Epidermal melanocyte (primary cell): Measurements from ENCODE around the gene KLF5.
"Not testable (repeated sequence)": the region's sequence is repeated elsewhere in the genome, so short reads cannot be mapped to it uniquely, and the experiment has no call there.

ENCODE experiments used
- DNase-seq: peaks from one replicate; pipeline ENCODE4 v3.0.0; 2011; ENCODE audit warnings: low spot score; ENCODE audit not compliant: insufficient read length

Gene KLF5

DNA sequence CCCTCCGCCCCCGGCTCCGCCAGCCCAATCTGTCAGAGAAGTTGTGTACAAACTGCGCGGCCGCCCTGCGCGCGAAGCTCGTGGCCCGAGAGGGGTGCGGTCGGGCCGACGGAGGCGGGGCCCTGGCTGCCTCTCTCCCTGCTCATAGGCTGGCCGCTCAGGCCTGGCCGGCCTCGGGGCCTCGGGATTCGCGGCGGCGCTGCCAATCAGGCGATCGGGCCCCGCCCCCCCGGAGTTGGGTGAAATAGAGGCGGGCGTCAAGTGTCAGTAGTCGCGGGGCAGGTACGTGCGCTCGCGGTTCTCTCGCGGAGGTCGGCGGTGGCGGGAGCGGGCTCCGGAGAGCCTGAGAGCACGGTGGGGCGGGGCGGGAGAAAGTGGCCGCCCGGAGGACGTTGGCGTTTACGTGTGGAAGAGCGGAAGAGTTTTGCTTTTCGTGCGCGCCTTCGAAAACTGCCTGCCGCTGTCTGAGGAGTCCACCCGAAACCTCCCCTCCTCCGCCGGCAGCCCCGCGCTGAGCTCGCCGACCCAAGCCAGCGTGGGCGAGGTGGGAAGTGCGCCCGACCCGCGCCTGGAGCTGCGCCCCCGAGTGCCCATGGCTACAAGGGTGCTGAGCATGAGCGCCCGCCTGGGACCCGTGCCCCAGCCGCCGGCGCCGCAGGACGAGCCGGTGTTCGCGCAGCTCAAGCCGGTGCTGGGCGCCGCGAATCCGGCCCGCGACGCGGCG lies at the start of gene KLF5:
TSS of gene KLF5 (plus strand) at position 270 of the 724 bp plus-strand sequence. CDS start at position 593, 323 bp downstream.
- peak; percentile 97 for DNase-seq

GRCh38 chr13:73011751-73012150 lies 47.1 kb upstream of the KLF5 start:
- no peak for DNase-seq

DNA sequence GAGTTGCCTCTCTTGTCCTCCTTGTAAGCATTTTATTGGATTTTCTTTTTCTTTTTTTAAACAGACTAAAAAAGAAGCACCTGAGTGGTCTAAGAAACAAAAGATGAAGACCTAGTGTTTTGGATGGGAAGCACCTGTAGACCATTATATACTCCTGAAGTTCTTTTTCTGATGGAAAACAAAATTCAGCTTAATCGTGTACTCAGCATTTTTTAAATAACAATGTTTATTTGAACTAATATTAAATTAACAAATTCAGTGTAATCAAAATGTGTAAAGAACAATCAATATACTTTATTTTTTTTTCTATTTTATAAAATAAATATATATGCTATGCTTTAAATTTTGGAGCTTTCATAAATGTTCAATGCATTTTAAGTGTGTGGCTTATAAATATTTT lies 43.0 kb upstream of the KLF5 start:
- DNase-seq, result no peak

DNA sequence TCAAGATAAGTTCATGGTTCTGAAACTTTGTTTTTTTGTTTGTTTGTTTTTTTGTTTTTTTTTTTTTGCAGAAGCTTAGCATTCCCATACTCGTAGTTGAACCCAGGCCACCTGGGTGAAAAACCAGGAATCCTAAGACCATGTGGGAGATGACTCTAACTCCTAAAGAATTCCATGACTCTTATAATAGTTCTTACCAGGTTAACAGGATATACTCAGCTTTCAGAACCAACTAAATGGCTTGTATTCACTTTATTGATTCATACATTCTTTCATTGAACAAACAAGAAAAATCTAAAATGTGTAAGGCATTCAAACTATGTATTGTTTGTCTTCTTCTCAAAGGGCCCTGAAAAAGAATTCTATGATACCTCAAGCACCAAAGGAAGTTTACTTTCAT lies 40.5 kb upstream of the KLF5 start:
- no peak for DNase-seq

GRCh38 chr13:73025217-73026012 lies 33.4 kb upstream of the KLF5 start:
- no peak for DNase-seq

GRCh38 chr13:73034901-73035300 lies 23.9 kb upstream of the KLF5 start:
- no peak for DNase-seq

- no peak for DNase-seq
Observed at GRCh38 chr13:73035660-73036059, 23.1 kb upstream of the KLF5 start.

DNA sequence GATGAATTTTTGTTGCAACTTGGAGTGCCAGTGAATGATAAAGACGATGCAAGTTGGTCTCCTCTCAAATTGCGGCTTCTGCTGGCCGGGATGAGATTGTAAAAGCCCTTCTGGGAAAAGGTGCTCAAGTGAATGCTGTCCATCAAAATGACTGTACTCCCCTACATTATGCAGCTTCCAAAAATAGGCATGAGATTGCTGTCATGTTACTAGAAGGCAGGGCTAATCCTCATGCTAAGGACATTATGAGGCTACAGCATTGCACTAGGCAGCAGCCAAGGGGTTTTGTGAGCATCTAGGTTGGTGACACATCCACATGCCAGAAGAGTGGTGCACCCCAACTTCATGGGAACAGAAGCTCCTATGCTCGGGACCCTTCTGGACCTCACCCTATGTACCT lies 22.2 kb upstream of the KLF5 start:
- DNase-seq, result no peak

- no peak for DNase-seq
Observed at GRCh38 chr13:73038064-73038463, 20.7 kb upstream of the KLF5 start.

GRCh38 chr13:73039201-73040108 lies 19.4 kb upstream of the KLF5 start:
- DNase-seq, result no peak

GRCh38 chr13:73040484-73040883 lies 18.3 kb upstream of the KLF5 start:
- DNase-seq, result no peak

DNA sequence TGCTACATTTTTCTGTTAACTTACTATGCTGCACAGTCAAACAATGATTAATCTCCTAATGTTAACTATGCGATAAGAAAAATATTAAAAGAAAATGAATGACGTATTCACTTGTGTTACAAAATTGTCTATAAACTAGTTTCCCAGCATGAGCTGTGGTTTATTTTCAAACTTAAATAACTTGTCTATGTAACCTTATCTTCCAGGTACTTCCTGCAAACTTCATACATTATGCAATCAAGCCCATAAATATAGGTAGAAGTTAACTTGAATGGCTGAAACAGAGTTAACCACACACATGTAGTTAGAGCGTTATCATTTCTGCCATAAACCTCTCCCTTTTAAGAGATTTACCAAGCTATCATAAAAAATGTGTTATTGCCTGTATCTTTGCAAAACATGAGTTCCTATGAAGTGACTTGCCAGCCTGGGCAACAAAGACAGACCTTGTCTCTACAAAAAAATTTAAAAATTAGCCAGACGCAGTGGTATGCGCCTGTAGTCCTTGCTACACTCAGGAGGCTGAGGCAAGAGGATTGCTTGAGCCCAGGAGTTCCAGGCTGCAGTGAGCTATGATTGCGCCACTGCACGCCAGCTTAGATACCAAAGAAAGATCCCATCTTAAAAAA lies 17.7 kb upstream of the KLF5 start:
- DNase-seq, result no peak

DNA sequence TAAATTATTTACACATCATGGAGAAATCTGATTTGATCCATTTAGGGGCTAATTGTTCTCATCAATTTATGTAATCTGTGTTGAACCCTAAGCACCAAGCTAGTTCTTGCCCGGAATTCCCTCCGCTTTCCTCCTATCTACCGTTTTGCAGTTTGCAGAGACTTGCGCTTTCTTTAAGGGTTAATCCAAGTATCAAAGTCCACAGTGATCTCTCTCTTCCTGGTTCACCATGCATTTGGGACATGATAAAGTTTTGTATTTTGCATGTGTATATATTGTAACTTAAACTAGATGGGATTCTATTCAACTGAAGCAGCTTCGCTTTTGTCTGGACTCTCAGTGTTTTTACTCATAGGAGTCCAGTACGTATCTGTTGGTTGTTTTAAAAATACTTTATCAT lies 13.8 kb upstream of the KLF5 start:
- no peak for DNase-seq

DNA sequence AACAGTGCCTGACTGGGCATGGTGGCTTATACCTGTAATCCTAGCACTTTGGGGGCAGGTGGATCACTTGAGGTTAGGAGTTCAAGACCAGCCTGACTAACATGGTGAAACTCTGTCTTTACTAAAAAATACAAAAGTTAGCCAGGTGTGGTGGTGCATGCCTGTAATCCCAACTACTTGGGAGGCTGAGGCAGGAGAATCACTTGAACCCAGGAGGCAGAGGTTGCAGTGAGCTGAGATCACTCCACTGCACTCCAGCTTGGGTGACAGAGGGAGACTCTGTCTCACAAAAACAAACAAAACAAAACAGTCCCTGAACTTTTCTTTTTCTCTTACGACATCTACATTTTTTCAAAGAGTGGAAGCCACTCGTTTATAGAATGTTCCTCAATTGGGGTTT lies 10.2 kb upstream of the KLF5 start:
- DNase-seq, result not testable (repeated sequence)

- DNase-seq, result no peak
Observed at GRCh38 chr13:73054712-73055111, 4.1 kb upstream of the KLF5 start.

GRCh38 chr13:73055813-73056564 lies 2.8 kb upstream of the KLF5 start:
- no peak for DNase-seq

DNA sequence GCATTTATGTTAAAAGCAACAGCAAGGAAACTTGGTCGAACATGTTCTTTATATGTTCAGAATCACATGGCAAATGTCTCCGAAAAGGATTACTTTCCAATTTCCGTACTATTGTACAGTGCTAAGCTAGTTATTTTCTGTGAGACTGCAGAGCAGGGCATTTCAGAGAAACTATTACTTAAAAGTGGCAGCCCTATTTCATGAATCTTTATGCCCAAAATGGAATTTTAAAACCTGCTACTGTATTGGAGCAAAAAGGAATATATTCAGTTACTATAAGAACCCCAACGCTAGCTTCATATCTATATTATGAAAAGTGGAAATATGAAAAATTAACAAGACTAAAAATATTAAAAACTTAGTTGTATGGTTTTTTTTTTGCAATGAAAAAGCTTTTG lies 2.2 kb upstream of the KLF5 start:
- no peak for DNase-seq

- DNase-seq, result no peak
Observed at GRCh38 chr13:73057284-73058063, 1.3 kb upstream of the KLF5 start.

DNA sequence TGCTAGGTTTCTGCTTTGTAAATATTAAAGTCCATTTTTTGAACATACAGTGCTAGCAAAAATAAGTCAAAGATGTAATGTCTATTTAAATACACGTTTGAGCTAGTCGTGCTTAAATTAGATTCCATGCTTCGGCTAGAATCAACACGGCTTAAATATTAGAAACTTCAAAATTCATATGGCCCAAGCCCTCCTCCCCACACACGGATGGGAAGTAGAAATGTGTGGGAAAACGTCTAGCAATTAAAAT lies 816 bp upstream of the KLF5 start:
- no peak for DNase-seq

DNA sequence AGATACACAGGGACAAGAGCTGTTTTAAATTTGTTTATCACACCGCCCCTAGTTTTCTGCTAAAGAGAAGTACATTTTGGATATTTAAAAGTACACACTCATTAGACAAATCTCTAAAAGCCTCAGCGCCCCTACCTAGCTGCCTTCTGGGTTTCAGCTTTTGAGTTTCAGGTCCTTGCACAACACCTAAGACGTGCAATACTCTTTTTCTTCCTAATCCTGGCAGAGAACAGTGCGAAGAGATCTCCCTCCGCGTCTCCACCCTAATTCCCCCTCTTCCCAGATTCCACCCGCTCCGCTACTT lies 421 bp upstream of the KLF5 start:
- DNase-seq, result no peak
